ENCODE measurements around the gene SV2C. TPM values are rescaled to one million over a fixed set of nuclear protein-coding genes. Genes with fewer than 3 reads are reported as not detected.
A peak's percentile ranks its signal among the peaks of the same experiment; 100 is the strongest.
"Not testable (repeated sequence)": the region's sequence is repeated elsewhere in the genome, so short reads cannot be mapped to it uniquely, and the experiment has no call there.

Gene SV2C
- total and polyA plus RNA-seq, 4 donors: 0.01 to 0.40 (median 0.37) TPM; not detected in 1

GRCh38 chr5:76294573-76294972 is 211.4 kb downstream of the SV2C start:
- Histone ChIP-seq H3K9me3 (ENCODE audit: control insufficient read depth in 4 of 4, insufficient read depth in 3 of 4, low read length in 3 of 4) (no peaks in the 10 kb centered on the region), H3K27ac (ENCODE audit: low read depth in 1 of 2, low read length in 1 of 2) (no peak overlapping the region), H3K36me3 (ENCODE audit: control insufficient read depth in 4 of 4, insufficient read depth in 4 of 4, low read length in 4 of 4) (no peaks in the 10 kb centered on the region), H3K9ac (ENCODE audit: insufficient read depth in 1 of 2, low read length in 2 of 2) (no peak overlapping the region), H3K4me3 (no peak overlapping the region), H3K4me1 (ENCODE audit: control insufficient read depth in 5 of 5, insufficient read depth in 5 of 5, low read length in 5 of 5) (peaks cover 0 to 3% (median 0%) of the 10 kb centered on the region in 5 donors), H3K27me3 (ENCODE audit: control insufficient read depth in 3 of 3, insufficient read depth in 3 of 3, low read length in 2 of 3) (no peaks in the 10 kb centered on the region)
- no peak for TF ChIP-seq CTCF (IDR thresholded peaks at IDR 0.05; ENCODE audit: control extremely low read depth, extremely low read depth)
- WGBS, 2 donors: 26 to 50% methylated on average over 4 of the region's 4 CpGs
- DNase-seq: peak in 2 of 3 donors; percentile 46 to 49
- peak; percentile 49 for ATAC-seq (ENCODE audit: insufficient read depth, low FRiP score)

GRCh38 chr5:76298852-76299251 is 215.7 kb downstream of the SV2C start:
- H3K9me3 ChIP-seq (ENCODE audit: control insufficient read depth in 4 of 4, insufficient read depth in 3 of 4, low read length in 3 of 4): peaks cover 0 to 2% (median 0%) of the 10 kb centered on the region in 4 donors
- DNase-seq (no peak), ATAC-seq (ENCODE audit: insufficient read depth, low FRiP score) (no peak)
- H3K9ac ChIP-seq (ENCODE audit: insufficient read depth in 1 of 2, low read length in 2 of 2): no peak overlapping the region
- 87 to 92% methylated on average over 1 of the region's 1 CpG for WGBS, 2 donors
- H3K27me3 ChIP-seq (ENCODE audit: control insufficient read depth in 3 of 3, insufficient read depth in 3 of 3, low read length in 2 of 3): no peaks in the 10 kb centered on the region
- no peak for TF ChIP-seq CTCF (IDR thresholded peaks at IDR 0.05; ENCODE audit: control extremely low read depth, extremely low read depth)
- no peaks in the 10 kb centered on the region for H3K36me3 ChIP-seq (ENCODE audit: control insufficient read depth in 4 of 4, insufficient read depth in 4 of 4, low read length in 4 of 4)
- H3K4me1 ChIP-seq (ENCODE audit: control insufficient read depth in 5 of 5, insufficient read depth in 5 of 5, low read length in 5 of 5): no peaks in the 10 kb centered on the region
- H3K4me3 ChIP-seq: no peak overlapping the region
- H3K27ac ChIP-seq (ENCODE audit: low read depth in 1 of 2, low read length in 1 of 2): no peak overlapping the region

GRCh38 chr5:76299592-76299991 is 216.4 kb downstream of the SV2C start:
- no peak for DNase-seq
- WGBS, 2 donors: 83 to 88% methylated on average over 2 of the region's 2 CpGs
- TF ChIP-seq CTCF (IDR thresholded peaks at IDR 0.05; ENCODE audit: control extremely low read depth, extremely low read depth): no peak
- no peak overlapping the region for H3K27ac ChIP-seq (ENCODE audit: low read depth in 1 of 2, low read length in 1 of 2)
- H3K27me3 ChIP-seq (ENCODE audit: control insufficient read depth in 3 of 3, insufficient read depth in 3 of 3, low read length in 2 of 3): no peaks in the 10 kb centered on the region
- no peaks in the 10 kb centered on the region for H3K36me3 ChIP-seq (ENCODE audit: control insufficient read depth in 4 of 4, insufficient read depth in 4 of 4, low read length in 4 of 4)
- no peak overlapping the region for H3K4me3 ChIP-seq
- H3K4me1 ChIP-seq (ENCODE audit: control insufficient read depth in 5 of 5, insufficient read depth in 5 of 5, low read length in 5 of 5): no peaks in the 10 kb centered on the region
- H3K9ac ChIP-seq (ENCODE audit: insufficient read depth in 1 of 2, low read length in 2 of 2): no peak overlapping the region
- ATAC-seq (ENCODE audit: insufficient read depth, low FRiP score): no peak
- peaks cover 0 to 2% (median 0%) of the 10 kb centered on the region in 4 donors for H3K9me3 ChIP-seq (ENCODE audit: control insufficient read depth in 4 of 4, insufficient read depth in 3 of 4, low read length in 3 of 4)

- H3K4me3 ChIP-seq; H3K9ac ChIP-seq (ENCODE audit: insufficient read depth in 1 of 2, low read length in 2 of 2); H3K27me3 ChIP-seq (ENCODE audit: control insufficient read depth in 3 of 3, insufficient read depth in 3 of 3, low read length in 2 of 3); DNase-seq; H3K4me1 ChIP-seq (ENCODE audit: control insufficient read depth in 5 of 5, insufficient read depth in 5 of 5, low read length in 5 of 5); ATAC-seq (ENCODE audit: insufficient read depth, low FRiP score); H3K27ac ChIP-seq (ENCODE audit: low read depth in 1 of 2, low read length in 1 of 2); H3K36me3 ChIP-seq (ENCODE audit: control insufficient read depth in 4 of 4, insufficient read depth in 4 of 4, low read length in 4 of 4); H3K9me3 ChIP-seq (ENCODE audit: control insufficient read depth in 4 of 4, insufficient read depth in 3 of 4, low read length in 3 of 4): not testable (repeated sequence)
- WGBS, 2 donors: 21 to 34% methylated on average over 1 of the region's 1 CpG
These were observed 218.7 kb downstream of the SV2C start for GRCh38 chr5:76301932-76302331.

GRCh38 chr5:76302661-76303060 is 219.5 kb downstream of the SV2C start:
- H3K9me3 ChIP-seq (ENCODE audit: control insufficient read depth in 4 of 4, insufficient read depth in 3 of 4, low read length in 3 of 4); DNase-seq; H3K4me3 ChIP-seq; H3K36me3 ChIP-seq (ENCODE audit: control insufficient read depth in 4 of 4, insufficient read depth in 4 of 4, low read length in 4 of 4); H3K9ac ChIP-seq (ENCODE audit: insufficient read depth in 1 of 2, low read length in 2 of 2); ATAC-seq (ENCODE audit: insufficient read depth, low FRiP score); H3K4me1 ChIP-seq (ENCODE audit: control insufficient read depth in 5 of 5, insufficient read depth in 5 of 5, low read length in 5 of 5); H3K27me3 ChIP-seq (ENCODE audit: control insufficient read depth in 3 of 3, insufficient read depth in 3 of 3, low read length in 2 of 3); H3K27ac ChIP-seq (ENCODE audit: low read depth in 1 of 2, low read length in 1 of 2): not testable (repeated sequence)
